GM23338 (cell line): Measurements from ENCODE around the gene PRSS50. TPM values are rescaled to one million over a fixed set of nuclear protein-coding genes. Genes with fewer than 3 reads are reported as not detected.

Experiments used
- ATAC-seq: fragments of 200-7000 bp; cut with Tn5 transposase; 3 replicates; pipeline ENCODE4 v1.9.1; 2020
- DNase-seq: peaks from one replicate; pipeline ENCODE4 v3.0.0-alpha.2; 2015; ENCODE audit warnings: low spot score
- H2AFZ ChIP-seq: fragments of 200-600 bp; sonication (generic); 2 replicates; pipeline ENCODE4 v1.8.0; 2016; ENCODE audit warnings: antibody characterized with exemption, mild to moderate bottlenecking, moderate library complexity
- H3F3A ChIP-seq: fragments of 200-600 bp; sonication (generic); replicated peaks from 2 replicates; pipeline ENCODE4 v1.8.0; 2017; ENCODE audit warnings: antibody characterized with exemption, mixed run types, low read depth
- H3K27ac ChIP-seq: fragments of 200-600 bp; sonication (generic); 2 replicates; pipeline ENCODE4 v1.6.1; 2016; ENCODE audit warnings: low read depth
- H3K27me3 ChIP-seq: fragments of 200-600 bp; sonication (generic); 2 replicates; pipeline ENCODE4 v1.8.0; 2016; ENCODE audit warnings: mild to moderate bottlenecking, mixed run types, moderate library complexity; ENCODE audit not compliant: insufficient read depth
- H3K36me3 ChIP-seq: fragments of 200-600 bp; sonication (generic); 2 replicates; pipeline ENCODE4 v1.8.0; 2016; ENCODE audit warnings: mild to moderate bottlenecking; ENCODE audit not compliant: insufficient read depth
- H3K4me1 ChIP-seq: fragments of 200-600 bp; sonication (generic); 2 replicates; pipeline ENCODE4 v1.8.0; 2016; ENCODE audit warnings: mild to moderate bottlenecking, moderate library complexity; ENCODE audit not compliant: insufficient read depth
- H3K4me2 ChIP-seq: fragments of 200-600 bp; sonication (generic); 2 replicates; pipeline ENCODE4 v1.7.1; 2017; ENCODE audit warnings: mixed run types
- H3K4me3 ChIP-seq: fragments of 200-600 bp; sonication (generic); 2 replicates; pipeline ENCODE4 v1.6.1; 2016; ENCODE audit warnings: mixed run types
- H3K79me2 ChIP-seq: fragments of 200-600 bp; sonication (generic); replicated peaks from 2 replicates; pipeline ENCODE4 v1.8.0; 2017; ENCODE audit warnings: mild to moderate bottlenecking; ENCODE audit not compliant: insufficient read depth
- H3K9me2 ChIP-seq: fragments of 200-600 bp; sonication (generic); 2 replicates; pipeline ENCODE4 v1.8.0; 2017; ENCODE audit not compliant: insufficient read depth
- H4K20me1 ChIP-seq: fragments of 200-600 bp; sonication (generic); replicated peaks from 2 replicates; pipeline ENCODE4 v1.8.0; 2017; ENCODE audit warnings: mild to moderate bottlenecking; ENCODE audit not compliant: insufficient read depth
- H3K27ac Mint-ChIP-seq: 2 replicates; pipeline ENCODE4 v1.8.0; 2020; ENCODE audit warnings: inconsistent platforms, mild to moderate bottlenecking, moderate library complexity, mixed read lengths
- H3K27me3 Mint-ChIP-seq: 3 replicates; pipeline ENCODE4 v1.8.0; 2022; ENCODE audit warnings: low read depth, mild to moderate bottlenecking, moderate library complexity, mixed read lengths, inconsistent platforms; ENCODE audit not compliant: insufficient read depth, poor library complexity
- H3K36me3 Mint-ChIP-seq: 3 replicates; pipeline ENCODE4 v1.8.0; 2021; ENCODE audit warnings: low read depth, mild to moderate bottlenecking, inconsistent platforms, moderate library complexity, mixed read lengths
- H3K4me1 Mint-ChIP-seq: 3 replicates; pipeline ENCODE4 v1.8.0; 2020; ENCODE audit warnings: mild to moderate bottlenecking, inconsistent platforms, mixed read lengths
- H3K4me3 Mint-ChIP-seq: 3 replicates; pipeline ENCODE4 v1.8.0; 2021; ENCODE audit warnings: moderate library complexity, mild to moderate bottlenecking, inconsistent platforms, mixed read lengths
- H3K9me3 Mint-ChIP-seq: 3 replicates; pipeline ENCODE4 v1.8.0; 2020; ENCODE audit warnings: moderate library complexity, mild to moderate bottlenecking, inconsistent platforms, mixed read lengths
- NANOG ChIP-seq: IDR thresholded peaks from 2 replicates; pipeline ENCODE4 v1.6.1; 2016; ENCODE audit warnings: antibody characterized with exemption, borderline replicate concordance
- STAT1 ChIP-seq: IDR thresholded peaks from one replicate; pipeline ENCODE4 v1.6.1; 2016; ENCODE audit warnings: antibody characterized with exemption; ENCODE audit not compliant: unreplicated experiment
- polyA plus RNA-seq: library from polyadenylated mRNA; unstranded; fragments of >200 nt; fragmentation: Nextera tagmentation; extraction: Ambion mirVana; gene quantifications from 2 replicates; pipeline ENCODE4 v1.2.1, GENCODE V29; 2016
- total RNA-seq: library from RNA; depleted of rRNA; stranded (reverse); fragments of >200 nt; shearing (Covaris generic); gene quantifications from 2 replicates; pipeline ENCODE4 v1.2.3, GENCODE V29; 2014
- TF ChIP-seq, protein P1 (sequence below), 2 experiments: fragments of 200-600 bp in 1 of 2; sonication (generic) in 1 of 2; conservative IDR thresholded peaks; 2 replicates each; pipeline versions ENCODE4 v1.5.1 to v1.6.1; 2016 to 2017; ENCODE audit warnings: antibody characterized with exemption in 2 of 2, low read depth in 2 of 2, mild to moderate bottlenecking in 2 of 2, moderate library complexity in 1 of 2

The PRSS50 gene
- total and polyA plus RNA-seq, 2 experiments from 2014 or later = 0.60 to 1.5 TPM

DNA sequence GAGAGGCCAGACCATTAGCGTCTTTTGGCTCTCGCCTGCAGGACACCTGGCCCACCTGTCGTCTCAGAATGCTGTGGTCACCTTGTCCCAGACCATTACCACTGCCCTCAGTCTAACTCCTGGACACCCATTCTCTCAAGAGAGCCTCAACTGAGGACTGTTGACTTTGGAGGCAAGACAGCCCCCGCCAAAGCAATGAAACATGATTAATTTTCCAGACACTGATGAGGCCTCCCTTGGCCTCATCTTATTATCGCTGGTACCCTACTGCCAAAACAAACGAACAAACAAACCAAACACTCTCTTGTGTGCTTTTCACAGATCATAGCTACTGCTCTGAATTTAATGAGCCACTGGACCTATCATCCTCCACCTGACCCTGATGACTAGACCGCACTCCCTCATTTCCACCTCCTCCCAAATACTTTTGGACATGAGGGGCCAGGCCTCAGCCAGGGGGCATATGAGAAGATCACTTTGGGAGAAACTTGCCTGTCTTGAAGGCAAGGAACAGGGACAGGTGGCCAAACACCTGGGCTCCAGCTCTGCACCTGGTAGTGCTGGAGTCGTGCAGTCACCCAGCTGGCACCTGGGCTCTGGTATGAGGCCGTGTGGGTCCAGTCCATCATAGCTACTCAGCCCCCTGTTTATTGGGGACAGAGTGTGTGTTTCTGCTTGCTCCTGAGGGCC lies 51.8 kb downstream of the PRSS50 start:
- H3K4me3 Mint-ChIP-seq = no peak overlapping the region
- H3K4me1 ChIP-seq = peaks cover 22% of the 10 kb centered on the region
- no peaks in the 10 kb centered on the region for H3K36me3 Mint-ChIP-seq
- H4K20me1 ChIP-seq = no peaks in the 10 kb centered on the region
- ATAC-seq (no peak), DNase-seq (no peak)
- no peak for TF ChIP-seq NANOG
- no peak overlapping the region for H2AFZ ChIP-seq
- no peak overlapping the region for H3K27ac ChIP-seq
- no peaks in the 10 kb centered on the region for H3K27me3 ChIP-seq
- peaks cover 32% of the 10 kb centered on the region for H3K27me3 Mint-ChIP-seq
- 0 out of 2 replicates have a peak, but pooled peaks cover 4% of the 10 kb centered on the region for H3F3A ChIP-seq
- H3K27ac Mint-ChIP-seq = no peak overlapping the region; the same call in 1 of the 2 replicates
- H3K4me3 ChIP-seq = no peak overlapping the region
- no peaks in the 10 kb centered on the region for H3K9me2 ChIP-seq
- H3K4me1 Mint-ChIP-seq = peaks cover 29% of the 10 kb centered on the region
- H3K4me2 ChIP-seq = no peak overlapping the region
- H3K9me3 Mint-ChIP-seq = no peaks in the 10 kb centered on the region
- no peaks in the 10 kb centered on the region for H3K36me3 ChIP-seq
- H3K79me2 ChIP-seq = no peaks in the 10 kb centered on the region

DNA sequence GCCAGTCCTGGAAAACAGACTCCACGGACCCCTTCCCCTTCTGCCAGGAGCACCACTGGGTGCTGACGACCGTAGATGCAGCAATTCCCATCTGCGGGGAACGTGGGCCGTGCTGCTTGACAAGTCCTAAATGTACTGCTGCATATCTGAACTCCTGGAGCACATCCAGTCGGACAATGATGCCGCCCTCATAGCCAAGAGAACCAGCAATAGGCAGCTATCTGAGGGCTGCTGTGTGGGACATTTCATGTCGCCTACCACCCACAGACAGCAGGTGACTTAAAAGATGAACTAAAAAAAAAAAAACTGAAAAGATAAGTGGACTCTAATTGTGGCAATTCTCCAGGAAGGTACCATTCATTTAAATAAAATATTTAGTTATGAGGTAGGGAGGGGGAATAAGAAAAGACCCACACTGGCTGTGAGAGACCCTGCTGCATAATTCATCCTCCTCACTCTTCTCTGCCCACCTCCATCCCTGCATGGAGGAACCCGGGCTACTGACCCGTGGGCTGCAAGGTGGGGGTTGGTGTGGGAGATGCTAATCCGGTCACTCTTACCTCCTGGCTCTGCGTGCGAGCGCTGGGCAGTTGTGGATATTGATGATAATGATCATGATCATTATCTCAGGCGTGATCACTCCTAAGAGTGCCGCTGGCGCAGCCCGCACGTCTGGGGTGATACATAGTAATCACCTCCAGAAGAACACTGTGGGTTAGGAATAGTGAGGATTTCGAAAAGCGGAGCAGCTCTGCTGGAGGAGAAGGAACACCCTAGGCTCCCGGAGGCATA lies 52.5 kb downstream of the PRSS50 start:
- Mint-ChIP-seq H3K9me3 (no peaks in the 10 kb centered on the region), H3K36me3 (no peaks in the 10 kb centered on the region), H3K4me1 (peaks cover 36% of the 10 kb centered on the region), H3K27me3 (peaks cover 35% of the 10 kb centered on the region), H3K4me3 (no peak overlapping the region), H3K27ac (no peak overlapping the region)
- ATAC-seq (no peak), DNase-seq (no peak)
- H3K27ac ChIP-seq = no peak overlapping the region
- H4K20me1 ChIP-seq = no peaks in the 10 kb centered on the region
- no peaks in the 10 kb centered on the region for H3K9me2 ChIP-seq
- no peaks in the 10 kb centered on the region for H3K36me3 ChIP-seq
- no peak for TF ChIP-seq STAT1
- TF ChIP-seq, protein P1, sequence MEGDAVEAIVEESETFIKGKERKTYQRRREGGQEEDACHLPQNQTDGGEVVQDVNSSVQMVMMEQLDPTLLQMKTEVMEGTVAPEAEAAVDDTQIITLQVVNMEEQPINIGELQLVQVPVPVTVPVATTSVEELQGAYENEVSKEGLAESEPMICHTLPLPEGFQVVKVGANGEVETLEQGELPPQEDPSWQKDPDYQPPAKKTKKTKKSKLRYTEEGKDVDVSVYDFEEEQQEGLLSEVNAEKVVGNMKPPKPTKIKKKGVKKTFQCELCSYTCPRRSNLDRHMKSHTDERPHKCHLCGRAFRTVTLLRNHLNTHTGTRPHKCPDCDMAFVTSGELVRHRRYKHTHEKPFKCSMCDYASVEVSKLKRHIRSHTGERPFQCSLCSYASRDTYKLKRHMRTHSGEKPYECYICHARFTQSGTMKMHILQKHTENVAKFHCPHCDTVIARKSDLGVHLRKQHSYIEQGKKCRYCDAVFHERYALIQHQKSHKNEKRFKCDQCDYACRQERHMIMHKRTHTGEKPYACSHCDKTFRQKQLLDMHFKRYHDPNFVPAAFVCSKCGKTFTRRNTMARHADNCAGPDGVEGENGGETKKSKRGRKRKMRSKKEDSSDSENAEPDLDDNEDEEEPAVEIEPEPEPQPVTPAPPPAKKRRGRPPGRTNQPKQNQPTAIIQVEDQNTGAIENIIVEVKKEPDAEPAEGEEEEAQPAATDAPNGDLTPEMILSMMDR (conservative IDR thresholded peaks at IDR 0.05; ENCODE audit: low read depth in 2 of 2) = no peak
- H2AFZ ChIP-seq = no peak overlapping the region
- no peak overlapping the region for H3K4me3 ChIP-seq
- peaks cover 26% of the 10 kb centered on the region for H3K4me1 ChIP-seq
- H3F3A ChIP-seq = 0 out of 2 replicates have a peak, but pooled peaks cover 4% of the 10 kb centered on the region
- no peak overlapping the region for H3K4me2 ChIP-seq
- no peaks in the 10 kb centered on the region for H3K27me3 ChIP-seq
- H3K79me2 ChIP-seq = no peaks in the 10 kb centered on the region

DNA sequence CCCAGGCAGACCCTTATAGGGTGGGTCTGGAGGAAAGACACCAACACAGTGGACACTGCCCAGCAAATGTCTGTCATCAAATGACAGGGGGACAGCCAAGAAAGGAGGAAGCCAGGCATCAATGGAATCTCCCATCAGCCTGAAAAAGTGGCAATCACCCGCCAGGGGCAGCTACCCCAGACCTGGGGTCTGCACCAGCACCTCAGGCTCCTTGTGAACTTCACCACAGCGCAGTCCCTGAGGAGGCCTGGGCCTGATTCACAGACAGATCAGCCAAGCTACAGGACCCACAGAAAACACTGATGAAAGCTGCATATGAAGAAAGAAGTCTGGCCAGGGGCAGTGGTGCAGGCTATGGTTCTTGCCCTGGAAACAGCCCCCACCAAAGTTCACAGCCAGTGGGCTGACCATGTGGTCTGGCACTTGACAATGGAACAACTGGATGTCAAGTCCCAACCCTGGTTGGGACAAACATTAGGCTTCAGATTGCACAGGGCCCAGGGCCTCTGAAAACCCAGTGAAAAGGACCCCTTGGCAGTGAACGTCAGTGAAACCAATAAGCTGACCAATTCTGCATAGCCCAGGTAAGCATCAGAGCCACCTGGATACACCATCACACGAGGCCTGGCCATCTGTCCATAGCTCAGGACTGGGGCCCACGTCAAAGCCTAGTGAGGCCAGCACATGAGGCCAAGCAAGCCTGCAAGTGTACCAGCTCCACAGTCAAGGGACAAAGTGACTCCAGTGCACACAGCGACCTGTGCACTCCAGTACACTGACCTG lies 53.3 kb downstream of the PRSS50 start:
- H3K36me3 Mint-ChIP-seq = no peaks in the 10 kb centered on the region
- DNase-seq = no peak
- Histone ChIP-seq H3K27me3 (no peaks in the 10 kb centered on the region), H3K4me2 (no peak overlapping the region), H3F3A (0 out of 2 replicates have a peak, but pooled peaks cover 6% of the 10 kb centered on the region), H3K9me2 (no peaks in the 10 kb centered on the region), H3K4me1 (peaks cover 26% of the 10 kb centered on the region), H2AFZ (no peak overlapping the region), H3K4me3 (no peak overlapping the region), H3K79me2 (no peaks in the 10 kb centered on the region), H4K20me1 (no peaks in the 10 kb centered on the region), H3K36me3 (no peaks in the 10 kb centered on the region), H3K27ac (no peak overlapping the region)
- no peaks in the 10 kb centered on the region for H3K9me3 Mint-ChIP-seq
- peaks cover 43% of the 10 kb centered on the region for H3K4me1 Mint-ChIP-seq
- peaks cover 38% of the 10 kb centered on the region for H3K27me3 Mint-ChIP-seq
- no peak overlapping the region for H3K27ac Mint-ChIP-seq
- H3K4me3 Mint-ChIP-seq = no peak overlapping the region
- no peak for ATAC-seq
- TF ChIP-seq, protein P1 (conservative IDR thresholded peaks at IDR 0.05; ENCODE audit: low read depth in 2 of 2) = no peak
- TF ChIP-seq NANOG = no peak
